Subcutaneous adipose tissue (tissue), 4 donors: ENCODE data around the gene HEPACAM2. TPM values are rescaled to one million over a fixed set of nuclear protein-coding genes. Genes with fewer than 3 reads are reported as not detected.

Source experiments
- CTCF ChIP-seq: fragments of 450-650 bp; IDR thresholded peaks from one replicate; pipeline ENCODE4 v1.5.1; 2016; ENCODE audit warnings: low read depth, mild to moderate bottlenecking, control low read depth, antibody characterized with exemption, moderate library complexity
- total RNA-seq, 4 donors: library from RNA; depleted of rRNA; stranded (reverse); fragments of >200 nt; gene quantifications; one replicate each; pipeline ENCODE4 v1.1.0, GENCODE V29; 2016

The HEPACAM2 gene
- total RNA-seq, 4 donors from 2014 or later = 0.17 TPM; not detected in 3

GRCh38 chr7:93161181-93161762 is 65.0 kb downstream of the HEPACAM2 start:
- TF ChIP-seq CTCF = no peak

- no peak for TF ChIP-seq CTCF
These were observed 65.9 kb downstream of the HEPACAM2 start for GRCh38 chr7:93160410-93160809.

- TF ChIP-seq CTCF = no peak
These were observed 66.8 kb downstream of the HEPACAM2 start for GRCh38 chr7:93159490-93159889.

GRCh38 chr7:93156884-93157283 is 69.4 kb downstream of the HEPACAM2 start:
- no peak for TF ChIP-seq CTCF

- TF ChIP-seq CTCF = no peak
These were observed 76.0 kb downstream of the HEPACAM2 start for GRCh38 chr7:93150200-93150835.

- no peak for TF ChIP-seq CTCF
These were observed 77.5 kb downstream of the HEPACAM2 start for GRCh38 chr7:93148727-93149126.

- no peak for TF ChIP-seq CTCF
These were observed 78.1 kb downstream of the HEPACAM2 start, which contains the start of gene SAMD9L for GRCh38 chr7:93148144-93148543. TSS of gene SAMD9L (minus strand) at chr7:93148385. CDS start at chr7:93135971, 12,414 bp downstream.
